OCI-LY7 (cell line): Measurements from ENCODE around the gene ZNF536. TPM values are rescaled to one million over a fixed set of nuclear protein-coding genes. Genes with fewer than 3 reads are reported as not detected.

Source experiments
- BruUV-seq: library from RNA; stranded (reverse); fragments of 400-500 nt; replicated peaks from 2 replicates; lab custom pipeline; 2021; lab: Mats Ljungman, UMichigan
- CTCF ChIA-PET: fragments of 300-600 bp; sonication (Branson Sonifier 250); formaldehyde crosslinking; loops from one replicate; lab custom pipeline; 2022; ENCODE audit warnings: antibody characterized with exemption; ENCODE audit not compliant: unreplicated experiment; lab: Charles Lee
- POLR2A ChIA-PET: fragments of 300-600 bp; sonication (Branson Sonifier 250); formaldehyde crosslinking; loops from one replicate; lab custom pipeline; 2022; ENCODE audit warnings: antibody characterized with exemption; lab: Charles Lee
- DNase-seq: peaks from one replicate; pipeline ENCODE4 v3.0.0-alpha.2; 2015; ENCODE audit warnings: low spot score
- H2AFZ ChIP-seq: fragments of 200-600 bp; sonication (generic), shearing (Covaris generic); 2 replicates; pipeline ENCODE4 v1.6.1; 2014; ENCODE audit warnings: mild to moderate bottlenecking, antibody characterized with exemption, low read length, moderate library complexity
- H3K27ac ChIP-seq: fragments of 200-600 bp; sonication (generic); 2 replicates; pipeline ENCODE4 v1.5.1; 2014; ENCODE audit warnings: mixed run types, low read depth, mild to moderate bottlenecking, moderate library complexity, low read length, inconsistent platforms; ENCODE audit not compliant: poor library complexity, severe bottlenecking
- H3K36me3 ChIP-seq: fragments of 200-600 bp; sonication (generic); 2 replicates; pipeline ENCODE4 v1.6.1; 2014; ENCODE audit warnings: mild to moderate bottlenecking, antibody characterized with exemption, low read length, moderate library complexity, mixed read lengths; ENCODE audit not compliant: insufficient read depth
- H3K4me1 ChIP-seq: fragments of 200-600 bp; sonication (generic); 2 replicates; pipeline ENCODE4 v1.5.1; 2014; ENCODE audit warnings: mild to moderate bottlenecking, low read length; ENCODE audit not compliant: insufficient read depth, poor library complexity, severe bottlenecking
- H3K4me2 ChIP-seq: fragments of 200-600 bp; sonication (generic); 2 replicates; pipeline ENCODE4 v1.6.1; 2014; ENCODE audit warnings: mild to moderate bottlenecking, low read length
- H3K4me3 ChIP-seq: fragments of 200-600 bp; sonication (generic); 2 replicates; pipeline ENCODE4 v1.5.1; 2014; ENCODE audit warnings: mild to moderate bottlenecking, low read depth, low read length; ENCODE audit not compliant: poor library complexity, severe bottlenecking
- H3K79me2 ChIP-seq: fragments of 200-600 bp; sonication (generic); 2 replicates; pipeline ENCODE4 v1.6.1; 2016; ENCODE audit warnings: low read depth, mild to moderate bottlenecking, low read length, moderate library complexity, mixed read lengths; ENCODE audit not compliant: insufficient read depth
- H3K9me2 ChIP-seq: fragments of 200-600 bp; sonication (generic); 2 replicates; pipeline ENCODE4 v1.6.1; 2016; ENCODE audit warnings: mild to moderate bottlenecking, low read length, mixed read lengths; ENCODE audit not compliant: insufficient read depth
- H3K9me3 ChIP-seq: fragments of 200-600 bp; sonication (generic); 2 replicates; pipeline ENCODE4 v1.6.1; 2014; ENCODE audit warnings: mild to moderate bottlenecking, mixed run types, low read length, mixed read lengths
- H4K20me1 ChIP-seq: fragments of 200-600 bp; sonication (generic); 2 replicates; pipeline ENCODE4 v1.6.1; 2014; ENCODE audit warnings: mild to moderate bottlenecking, antibody characterized with exemption, low read length, moderate library complexity, mixed read lengths; ENCODE audit not compliant: insufficient read depth
- CTCF ChIP-seq: fragments of 200-600 bp; sonication (generic); conservative IDR thresholded peaks from 2 replicates; pipeline ENCODE4 v1.5.1; 2014; ENCODE audit warnings: mild to moderate bottlenecking, antibody characterized with exemption, low read length, moderate library complexity, mixed read lengths
- EZH2phosphoT487 ChIP-seq: fragments of 200-600 bp; sonication (generic); IDR thresholded peaks from 2 replicates; pipeline ENCODE4 v1.6.1; 2018; ENCODE audit warnings: low read depth, borderline replicate concordance, mild to moderate bottlenecking, mixed run types, antibody characterized with exemption, low read length, moderate library complexity, mixed read lengths
- intact Hi-C: fragments of 100-400 bp; cut with micrococcal nuclease; formaldehyde crosslinking; loops from one replicate; pipeline ENCODE4 v1.10.0; 2022; ENCODE audit not compliant: unreplicated experiment
- total RNA-seq, 2 experiments: library from RNA; depleted of rRNA in 1 of 2; stranded (reverse); fragments of >200 nt in 1 of 2; shearing (Covaris generic) in 1 of 2; gene quantifications; 2 replicates each; pipeline ENCODE4 v1.2.3, GENCODE V29; 2014 to 2022

ZNF536 gene
- total RNA-seq, 2 experiments from 2014 or later: 0.06 to 0.30 TPM

DNA sequence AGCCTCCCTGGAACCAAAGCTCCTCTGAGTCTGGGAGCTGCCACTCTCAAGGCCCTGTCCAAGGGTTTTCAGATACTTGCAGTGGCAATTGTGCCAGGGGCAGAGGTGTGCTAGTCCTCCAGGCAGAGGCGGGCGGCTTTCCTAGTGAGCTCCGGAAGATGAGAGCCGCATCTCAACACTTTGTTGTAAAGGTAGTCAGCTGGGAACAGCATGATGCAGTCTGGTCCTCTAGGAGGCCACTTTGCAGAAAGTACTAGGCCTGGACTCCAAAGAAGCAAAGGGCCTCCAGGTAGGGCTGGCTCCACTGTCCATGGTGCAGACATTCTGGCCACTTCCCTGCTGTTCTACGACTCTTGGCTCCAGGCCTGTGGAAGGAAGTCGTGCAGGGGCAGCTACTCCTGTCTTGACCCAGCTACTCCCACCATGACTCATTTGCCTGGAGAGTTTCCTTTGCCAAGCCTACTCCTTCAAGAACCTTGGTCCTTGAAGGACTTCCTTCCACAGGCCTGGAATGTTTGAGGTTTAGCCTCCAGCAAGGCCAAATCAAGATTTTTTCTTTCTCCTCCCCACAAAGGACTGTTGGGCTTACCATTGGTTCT lies 9.9 kb upstream of the ZNF536 start:
- no peaks in the 10 kb centered on the region for H3K4me1 ChIP-seq
- no peaks in the 10 kb centered on the region for H3K79me2 ChIP-seq
- H3K9me3 ChIP-seq: no peaks in the 10 kb centered on the region
- no peak for DNase-seq
- CTCF ChIA-PET: no interaction called here
- no peaks in the 10 kb centered on the region for H3K9me2 ChIP-seq
- no TSS peak for BruUV-seq
- TF ChIP-seq EZH2phosphoT487: no peak
- TF ChIP-seq CTCF: no peak
- no peak overlapping the region for H2AFZ ChIP-seq
- no peak overlapping the region for H3K4me2 ChIP-seq
- H3K27ac ChIP-seq: no peak overlapping the region
- POLR2A ChIA-PET: no interaction called here
- H3K4me3 ChIP-seq: no peak overlapping the region
- intact Hi-C loops: no loop called here
- no peaks in the 10 kb centered on the region for H3K36me3 ChIP-seq
- no peaks in the 10 kb centered on the region for H4K20me1 ChIP-seq

GRCh38 chr19:30363073-30363472 lies 9.1 kb upstream of the ZNF536 start:
- no peak for TF ChIP-seq CTCF
- TF ChIP-seq EZH2phosphoT487: no peak
- Histone ChIP-seq H3K4me2 (no peak overlapping the region), H3K4me3 (no peak overlapping the region), H3K79me2 (no peaks in the 10 kb centered on the region), H2AFZ (no peak overlapping the region), H3K36me3 (no peaks in the 10 kb centered on the region), H3K27ac (no peak overlapping the region), H3K9me2 (no peaks in the 10 kb centered on the region), H4K20me1 (no peaks in the 10 kb centered on the region), H3K4me1 (no peaks in the 10 kb centered on the region), H3K9me3 (no peaks in the 10 kb centered on the region)
- ChIA-PET POLR2A (interaction anchor here (0.6 kb wide), 1 partner anchor 92 kb away, joined by 3 read pairs; no protein-coding TSS in a partner anchor), CTCF (no interaction called here)
- DNase-seq: no peak
- BruUV-seq: no TSS peak
- intact Hi-C loops: no loop called here
